Astrocyte (in vitro differentiated cells and primary cell): ENCODE measurements around the gene ST8SIA2. TPM values are rescaled to one million over a fixed set of nuclear protein-coding genes. Genes with fewer than 3 reads are reported as not detected.

ENCODE experiments used
- DNase-seq: peaks from one replicate; pipeline ENCODE4 v3.0.0-alpha.2; 2010; ENCODE audit warnings: low read depth
- FAIRE-seq: peaks from 2 replicates; lab custom pipeline; 2011; peaks lifted over from hg19 to GRCh38; lab: Jason Lieb, UNC
- H2AFZ ChIP-seq: 2 replicates; pipeline ENCODE4 v1.6.0; 2012; ENCODE audit warnings: low read depth, low read length, inconsistent platforms
- H3K27ac ChIP-seq: 2 replicates; pipeline ENCODE4 v1.5.1; 2011; ENCODE audit warnings: low read depth, low read length, inconsistent platforms
- H3K27me3 ChIP-seq: 2 replicates; pipeline ENCODE4 v1.6.0; 2011; ENCODE audit warnings: low read length, inconsistent platforms; ENCODE audit not compliant: insufficient read depth
- H3K36me3 ChIP-seq: 2 replicates; pipeline ENCODE4 v1.5.1; 2011; ENCODE audit warnings: low read length, inconsistent platforms; ENCODE audit not compliant: insufficient read depth
- H3K4me1 ChIP-seq: 2 replicates; pipeline ENCODE4 v1.5.1; 2011; ENCODE audit warnings: low read length, inconsistent platforms; ENCODE audit not compliant: insufficient read depth
- H3K4me2 ChIP-seq: 2 replicates; pipeline ENCODE4 v1.6.0; 2012; ENCODE audit warnings: low read length, inconsistent platforms
- H3K4me3 ChIP-seq: 2 replicates; pipeline ENCODE4 v1.5.1; 2011; ENCODE audit warnings: low read depth, mild to moderate bottlenecking, low read length, inconsistent platforms; ENCODE audit not compliant: insufficient read depth
- H3K79me2 ChIP-seq: 2 replicates; pipeline ENCODE4 v1.6.0; 2012; ENCODE audit warnings: mild to moderate bottlenecking, low read length, inconsistent platforms; ENCODE audit not compliant: insufficient read depth
- H3K9ac ChIP-seq: 2 replicates; pipeline ENCODE4 v1.6.0; 2012; ENCODE audit warnings: mild to moderate bottlenecking, low read length, inconsistent platforms
- H3K9me3 ChIP-seq: 2 replicates; pipeline ENCODE4 v1.5.1; 2012; ENCODE audit warnings: low read depth, mild to moderate bottlenecking, low read length, inconsistent platforms; ENCODE audit not compliant: insufficient read depth
- H4K20me1 ChIP-seq: 2 replicates; pipeline ENCODE4 v1.6.0; 2012; ENCODE audit warnings: low read length, inconsistent platforms; ENCODE audit not compliant: insufficient read depth
- H3K27ac Mint-ChIP-seq: one replicate; pipeline ENCODE4 v1.8.0; 2021; ENCODE audit warnings: mild to moderate bottlenecking, mixed read lengths; ENCODE audit not compliant: unreplicated experiment
- H3K27me3 Mint-ChIP-seq: one replicate; pipeline ENCODE4 v1.8.0; 2021; ENCODE audit warnings: low read depth, mixed read lengths; ENCODE audit not compliant: unreplicated experiment
- H3K36me3 Mint-ChIP-seq: one replicate; pipeline ENCODE4 v1.8.0; 2021; ENCODE audit warnings: low read depth, mixed read lengths; ENCODE audit not compliant: unreplicated experiment
- H3K4me1 Mint-ChIP-seq: one replicate; pipeline ENCODE4 v1.8.0; 2021; ENCODE audit warnings: low read depth, mixed read lengths; ENCODE audit not compliant: unreplicated experiment
- H3K4me3 Mint-ChIP-seq: one replicate; pipeline ENCODE4 v1.8.0; 2021; ENCODE audit warnings: mild to moderate bottlenecking, moderate library complexity, mixed read lengths; ENCODE audit not compliant: unreplicated experiment
- H3K9me3 Mint-ChIP-seq: one replicate; pipeline ENCODE4 v1.8.0; 2021; ENCODE audit warnings: mild to moderate bottlenecking, mixed read lengths; ENCODE audit not compliant: unreplicated experiment
- CTCF ChIP-seq: IDR thresholded peaks from 2 replicates; pipeline ENCODE4 v1.5.1; 2011; ENCODE audit warnings: low read depth, mild to moderate bottlenecking, inconsistent platforms, low read length, moderate library complexity; ENCODE audit not compliant: insufficient read depth
- EZH2 ChIP-seq: IDR thresholded peaks from 2 replicates; pipeline ENCODE4 v1.6.1; 2012; ENCODE audit warnings: mild to moderate bottlenecking, low read length, inconsistent platforms; ENCODE audit not compliant: insufficient read depth
- total RNA-seq: library from RNA; stranded (reverse); gene quantifications from 2 replicates; pipeline ENCODE4 v1.2.1, GENCODE V29; 2021

ST8SIA2 gene
- total RNA-seq, 1 donor from 2014 or later, result 8.6 TPM

- peaks cover 10% of the 10 kb centered on the region for H3K79me2 ChIP-seq
- Mint-ChIP-seq H3K27ac (no peak overlapping the region), H3K36me3 (peaks cover 6% of the 10 kb centered on the region), H3K9me3 (no peaks in the 10 kb centered on the region), H3K27me3 (peaks cover 32% of the 10 kb centered on the region), H3K4me1 (no peaks in the 10 kb centered on the region), H3K4me3 (no peak overlapping the region)
- no peak overlapping the region for H3K27ac ChIP-seq
- no peak for TF ChIP-seq EZH2
- no peak for TF ChIP-seq CTCF
- H3K4me1 ChIP-seq, result no peaks in the 10 kb centered on the region
- no peak for FAIRE-seq
- no peak for DNase-seq
- H3K27me3 ChIP-seq, result no peaks in the 10 kb centered on the region
- H4K20me1 ChIP-seq, result peaks cover 3% of the 10 kb centered on the region
- H3K36me3 ChIP-seq, result no peaks in the 10 kb centered on the region
- H3K9ac ChIP-seq, result no peak overlapping the region
- no peaks in the 10 kb centered on the region for H3K9me3 ChIP-seq
- no peak overlapping the region for H3K4me3 ChIP-seq
- H3K4me2 ChIP-seq, result no peak overlapping the region
- H2AFZ ChIP-seq, result no peak overlapping the region
Measured at GRCh38 chr15:92400980-92401787, 7.5 kb downstream of the ST8SIA2 start.

GRCh38 chr15:92402751-92403150 is 9.1 kb downstream of the ST8SIA2 start:
- H3K36me3 Mint-ChIP-seq, result peaks cover 6% of the 10 kb centered on the region
- Histone ChIP-seq H3K9me3 (no peaks in the 10 kb centered on the region), H3K27ac (no peak overlapping the region), H4K20me1 (peaks cover 3% of the 10 kb centered on the region), H3K9ac (no peak overlapping the region), H3K4me2 (no peak overlapping the region), H3K36me3 (no peaks in the 10 kb centered on the region), H3K79me2 (peaks cover 4% of the 10 kb centered on the region), H3K4me1 (no peaks in the 10 kb centered on the region), H2AFZ (no peak overlapping the region), H3K27me3 (no peaks in the 10 kb centered on the region), H3K4me3 (no peak overlapping the region)
- H3K27ac Mint-ChIP-seq, result no peak overlapping the region
- no peaks in the 10 kb centered on the region for H3K9me3 Mint-ChIP-seq
- no peak for DNase-seq
- H3K27me3 Mint-ChIP-seq, result peaks cover 24% of the 10 kb centered on the region
- no peak for FAIRE-seq
- H3K4me3 Mint-ChIP-seq, result no peak overlapping the region
- TF ChIP-seq EZH2 (no peak), CTCF (no peak)
- no peaks in the 10 kb centered on the region for H3K4me1 Mint-ChIP-seq

- DNase-seq (no peak), FAIRE-seq (no peak)
- peaks cover 2% of the 10 kb centered on the region for H3K36me3 Mint-ChIP-seq
- H3K4me3 Mint-ChIP-seq, result no peak overlapping the region
- no peaks in the 10 kb centered on the region for H3K27me3 ChIP-seq
- H3K9me3 Mint-ChIP-seq, result no peaks in the 10 kb centered on the region
- no peaks in the 10 kb centered on the region for H3K4me1 Mint-ChIP-seq
- H2AFZ ChIP-seq, result no peak overlapping the region
- H3K27me3 Mint-ChIP-seq, result peaks cover 19% of the 10 kb centered on the region
- H3K4me3 ChIP-seq, result no peak overlapping the region
- H3K79me2 ChIP-seq, result no peaks in the 10 kb centered on the region
- no peak overlapping the region for H3K27ac Mint-ChIP-seq
- TF ChIP-seq CTCF, result no peak
- TF ChIP-seq EZH2, result no peak
- H3K27ac ChIP-seq, result no peak overlapping the region
- no peaks in the 10 kb centered on the region for H3K36me3 ChIP-seq
- H3K9ac ChIP-seq, result no peak overlapping the region
- no peaks in the 10 kb centered on the region for H3K9me3 ChIP-seq
- peaks cover 4% of the 10 kb centered on the region for H4K20me1 ChIP-seq
- H3K4me1 ChIP-seq, result no peaks in the 10 kb centered on the region
- no peak overlapping the region for H3K4me2 ChIP-seq
Measured at GRCh38 chr15:92405942-92406341, 12.3 kb downstream of the ST8SIA2 start.
